Endodermal cell (in vitro differentiated cells): ENCODE measurements around the gene RSPH3. TPM values are rescaled to one million over a fixed set of nuclear protein-coding genes. Genes with fewer than 3 reads are reported as not detected.

ENCODE experiments used
- DNase-seq: peaks from one replicate; pipeline ENCODE4 v3.0.0-alpha.2; 2017
- H3K27ac ChIP-seq: 2 replicates; pipeline ENCODE4 v1.5.1; 2013; ENCODE audit warnings: mild to moderate bottlenecking, low read depth, low read length, moderate library complexity
- H3K27me3 ChIP-seq: 2 replicates; pipeline ENCODE4 v1.6.1; 2013; ENCODE audit warnings: mild to moderate bottlenecking, low read length, moderate library complexity; ENCODE audit not compliant: insufficient read depth, control insufficient read depth, poor library complexity, severe bottlenecking
- H3K36me3 ChIP-seq: 2 replicates; pipeline ENCODE4 v1.7.0; 2013; ENCODE audit warnings: mild to moderate bottlenecking, low read length, moderate library complexity; ENCODE audit not compliant: control insufficient read depth, insufficient read depth
- H3K4me1 ChIP-seq: one replicate; pipeline ENCODE4 v1.7.0; 2013; ENCODE audit warnings: low read length; ENCODE audit not compliant: control insufficient read depth, insufficient read depth
- H3K4me3 ChIP-seq: 2 replicates; pipeline ENCODE4 v1.5.1; 2013; ENCODE audit warnings: mild to moderate bottlenecking, low read length, moderate library complexity
- H3K9ac ChIP-seq: 2 replicates; pipeline ENCODE4 v1.6.1; 2013; ENCODE audit warnings: mild to moderate bottlenecking, low read length, moderate library complexity; ENCODE audit not compliant: poor library complexity, severe bottlenecking; ENCODE audit errors: extremely low read depth
- H3K9me3 ChIP-seq: 2 replicates; pipeline ENCODE4 v1.6.1; 2013; ENCODE audit warnings: mild to moderate bottlenecking, low read length, moderate library complexity; ENCODE audit not compliant: control insufficient read depth
- H3K27ac Mint-ChIP-seq: 2 replicates; pipeline ENCODE4 v1.8.0; 2020; ENCODE audit warnings: mixed read lengths
- H3K27me3 Mint-ChIP-seq: 2 replicates; pipeline ENCODE4 v1.8.0; 2021; ENCODE audit warnings: mild to moderate bottlenecking, mixed read lengths; ENCODE audit not compliant: insufficient read depth
- H3K36me3 Mint-ChIP-seq: 2 replicates; pipeline ENCODE4 v1.8.0; 2020; ENCODE audit warnings: low read depth, mixed read lengths
- H3K4me1 Mint-ChIP-seq: 2 replicates; pipeline ENCODE4 v1.8.0; 2020; ENCODE audit warnings: mixed read lengths
- H3K4me3 Mint-ChIP-seq: 2 replicates; pipeline ENCODE4 v1.8.0; 2020; ENCODE audit warnings: mild to moderate bottlenecking, moderate library complexity, mixed read lengths
- H3K9me3 Mint-ChIP-seq: 2 replicates; pipeline ENCODE4 v1.8.0; 2020; ENCODE audit warnings: mild to moderate bottlenecking, mixed read lengths
- CTCF ChIP-seq: fragments of 200-600 bp; sonication (generic); conservative IDR thresholded peaks from 2 replicates; pipeline ENCODE4 v1.5.0; 2021; ENCODE audit warnings: antibody characterized with exemption, mild to moderate bottlenecking
- WGBS, 2 experiments: methylation state at CpG; one replicate each; pipeline versions ENCODE4 v1.1.5 to v1.1.7; 2013; ENCODE audit warnings: missing lambda C conversion rate in 2 of 2, mixed read lengths in 1 of 2; ENCODE audit not compliant: insufficient coverage in 1 of 2, insufficient read length in 1 of 2; 5-methylcytosine and 5-hydroxymethylcytosine counted together
- total RNA-seq, 2 donors: library from RNA; stranded (reverse); fragmentation: NEBNext Ultra II Directional in 1 of 2; extraction: Animal tissue kit (Norgen Biotek cat#: 25700) in 1 of 2; gene quantifications; 2 replicates in 1 of 2; 3 replicates in 1 of 2; pipeline ENCODE4 v1.2.1, GENCODE V29; 2021

Gene RSPH3
- total RNA-seq, 2 donors from 2014 or later = 7.4 to 10.3 TPM

GRCh38 chr6:158923805-158924498 lies 76.0 kb downstream of the RSPH3 start:
- Mint-ChIP-seq H3K4me3 (no peak overlapping the region), H3K27ac (no peak overlapping the region), H3K36me3 (no peaks in the 10 kb centered on the region), H3K4me1 (no peaks in the 10 kb centered on the region), H3K9me3 (peaks cover 3% of the 10 kb centered on the region), H3K27me3 (peaks cover 3% of the 10 kb centered on the region)
- Histone ChIP-seq H3K4me1 (no peaks in the 10 kb centered on the region), H3K36me3 (no peaks in the 10 kb centered on the region), H3K9me3 (no peaks in the 10 kb centered on the region), H3K4me3 (no peak overlapping the region), H3K27ac (no peak overlapping the region), H3K27me3 (no peaks in the 10 kb centered on the region), H3K9ac (no peak overlapping the region)
- 94 to 97% methylated on average over 9 to 14 of the region's 14 CpGs for WGBS, 2 experiments
- no peak for TF ChIP-seq CTCF
- no peak for DNase-seq

Other genes starting within 250 kb of the RSPH3 start
- gene EZR, start 180.8 kb downstream of the RSPH3 start, total RNA-seq = 100 to 1,000 TPM; 145 to 209 TPM
- under 1 TPM in 1 of 2 donors, not detected in 1; 0.24 TPM for gene TAGAP, start 44.8 kb upstream of the RSPH3 start, total RNA-seq
- under 1 TPM; 0.55 to 0.62 TPM for gene FNDC1, start 169.2 kb upstream of the RSPH3 start, total RNA-seq